TTC549 (cell line): ENCODE data around the gene PLCZ1.
"Not testable (repeated sequence)": the region's sequence is repeated elsewhere in the genome, so short reads cannot be mapped to it uniquely, and the experiment has no call there.

Experiments
- FAIRE-seq: peaks from 2 replicates; lab custom pipeline; 2012; peaks lifted over from hg19 to GRCh38; lab: Jason Lieb, UNC

PLCZ1 gene

GRCh38 chr12:18700271-18700670, 37.5 kb downstream of the PLCZ1 start:
- no peak for FAIRE-seq

GRCh38 chr12:18696971-18697602, 40.7 kb downstream of the PLCZ1 start:
- FAIRE-seq, result no peak

- FAIRE-seq, result not testable (repeated sequence)
Measured at GRCh38 chr12:18693986-18694385, 43.8 kb downstream of the PLCZ1 start.

- FAIRE-seq, result no peak
Measured at GRCh38 chr12:18690653-18691052, 47.2 kb downstream of the PLCZ1 start.

- no peak for FAIRE-seq
Measured at GRCh38 chr12:18689771-18690170, 48.0 kb downstream of the PLCZ1 start.

- no peak for FAIRE-seq
Measured at GRCh38 chr12:18684430-18684829, 53.4 kb downstream of the PLCZ1 start.

- FAIRE-seq, result no peak
Measured at GRCh38 chr12:18683327-18684013, 54.3 kb downstream of the PLCZ1 start.

- no peak for FAIRE-seq
Measured at GRCh38 chr12:18681818-18682217, 56.0 kb downstream of the PLCZ1 start.

- FAIRE-seq, result no peak
Measured at GRCh38 chr12:18676996-18677588, 60.7 kb downstream of the PLCZ1 start.

- FAIRE-seq, result no peak
Measured at GRCh38 chr12:18676141-18676540, 61.7 kb downstream of the PLCZ1 start.

GRCh38 chr12:18658829-18659228, 79.0 kb downstream of the PLCZ1 start:
- FAIRE-seq, result no peak

GRCh38 chr12:18658179-18658578, 79.6 kb downstream of the PLCZ1 start:
- FAIRE-seq, result no peak

GRCh38 chr12:18655351-18655750, 82.5 kb downstream of the PLCZ1 start:
- no peak for FAIRE-seq

GRCh38 chr12:18653465-18653864, 84.3 kb downstream of the PLCZ1 start:
- no peak for FAIRE-seq

- FAIRE-seq, result no peak
Measured at GRCh38 chr12:18652596-18652995, 85.2 kb downstream of the PLCZ1 start.

- FAIRE-seq, result no peak
Measured at GRCh38 chr12:18651525-18651924, 86.3 kb downstream of the PLCZ1 start.

GRCh38 chr12:18646286-18646890, 91.4 kb downstream of the PLCZ1 start:
- no peak for FAIRE-seq

- no peak for FAIRE-seq
Measured at GRCh38 chr12:18644564-18644963, 93.2 kb downstream of the PLCZ1 start.

GRCh38 chr12:18643681-18644080, 94.1 kb downstream of the PLCZ1 start:
- FAIRE-seq, result no peak

- no peak for FAIRE-seq
Measured at GRCh38 chr12:18640321-18640955, 97.4 kb downstream of the PLCZ1 start.

- no peak for FAIRE-seq
Measured at GRCh38 chr12:18634382-18634781, 103.4 kb downstream of the PLCZ1 start.
